NCI-H2227 (cell line): ENCODE results near the gene POLDIP3.
A peak's percentile ranks its signal among the peaks of the same experiment; 100 is the strongest.
"Not testable (repeated sequence)": the region's sequence is repeated elsewhere in the genome, so short reads cannot be mapped to it uniquely, and the experiment has no call there.

ENCODE experiments used
- DNase-seq: peaks from one replicate; lab custom pipeline; 2025; ENCODE audit not compliant: unreplicated experiment; lab: John Stamatoyannopoulos, UW

Gene POLDIP3

DNA sequence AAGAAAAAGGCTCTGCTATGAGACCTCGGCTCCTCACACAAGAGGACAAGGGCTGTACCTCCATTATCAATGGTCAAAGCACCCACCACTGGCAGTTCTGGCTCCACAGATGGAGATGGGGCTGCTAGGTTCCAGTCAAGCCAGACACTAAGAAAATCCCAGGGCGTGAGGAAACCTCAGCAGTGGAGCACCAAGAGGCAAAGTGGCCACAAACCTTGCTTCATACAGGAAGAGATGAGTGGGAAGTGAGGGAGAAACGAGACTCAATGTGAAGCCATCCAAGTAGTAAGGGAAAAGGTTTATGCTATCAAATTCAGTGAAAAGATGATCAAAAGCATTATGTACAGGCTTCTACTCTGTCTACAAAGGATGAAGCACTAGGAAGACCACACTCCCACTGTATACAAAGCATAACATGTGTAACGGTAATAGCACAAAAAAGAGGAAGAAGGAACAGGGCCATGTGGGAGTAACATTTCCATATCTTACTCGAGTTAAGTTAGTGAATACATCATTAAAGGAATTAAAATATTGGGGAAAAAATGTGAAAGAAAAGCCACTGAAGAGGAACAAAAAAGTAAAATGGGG, 27.0 kb downstream of the POLDIP3 start:
- DNase-seq, result no peak

DNA sequence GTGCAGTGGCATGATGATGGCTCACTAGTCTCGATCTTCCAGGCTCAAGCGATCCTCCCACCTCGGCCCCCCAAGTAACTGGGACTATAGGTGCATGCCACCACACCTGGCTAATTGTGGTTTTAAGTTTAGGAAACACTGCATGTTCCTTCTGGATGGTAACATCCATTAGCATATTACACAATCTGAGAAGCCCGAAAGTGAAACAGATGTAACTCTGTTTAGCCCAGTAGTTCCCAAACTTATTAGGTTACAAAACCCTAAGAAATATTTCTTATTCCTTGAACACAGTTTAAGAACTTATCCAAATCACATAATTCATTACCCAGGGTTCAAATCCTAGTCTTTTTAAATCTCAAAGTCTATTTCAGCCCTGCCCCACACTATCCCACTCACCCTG, 28.3 kb downstream of the POLDIP3 start:
- no peak for DNase-seq

GRCh38 chr22:42585096-42585495, 29.6 kb downstream of the POLDIP3 start:
- DNase-seq, result no peak

- no peak for DNase-seq
Observed at GRCh38 chr22:42584364-42584940, 30.2 kb downstream of the POLDIP3 start.

GRCh38 chr22:42582987-42583386, 31.7 kb downstream of the POLDIP3 start:
- no peak for DNase-seq

DNA sequence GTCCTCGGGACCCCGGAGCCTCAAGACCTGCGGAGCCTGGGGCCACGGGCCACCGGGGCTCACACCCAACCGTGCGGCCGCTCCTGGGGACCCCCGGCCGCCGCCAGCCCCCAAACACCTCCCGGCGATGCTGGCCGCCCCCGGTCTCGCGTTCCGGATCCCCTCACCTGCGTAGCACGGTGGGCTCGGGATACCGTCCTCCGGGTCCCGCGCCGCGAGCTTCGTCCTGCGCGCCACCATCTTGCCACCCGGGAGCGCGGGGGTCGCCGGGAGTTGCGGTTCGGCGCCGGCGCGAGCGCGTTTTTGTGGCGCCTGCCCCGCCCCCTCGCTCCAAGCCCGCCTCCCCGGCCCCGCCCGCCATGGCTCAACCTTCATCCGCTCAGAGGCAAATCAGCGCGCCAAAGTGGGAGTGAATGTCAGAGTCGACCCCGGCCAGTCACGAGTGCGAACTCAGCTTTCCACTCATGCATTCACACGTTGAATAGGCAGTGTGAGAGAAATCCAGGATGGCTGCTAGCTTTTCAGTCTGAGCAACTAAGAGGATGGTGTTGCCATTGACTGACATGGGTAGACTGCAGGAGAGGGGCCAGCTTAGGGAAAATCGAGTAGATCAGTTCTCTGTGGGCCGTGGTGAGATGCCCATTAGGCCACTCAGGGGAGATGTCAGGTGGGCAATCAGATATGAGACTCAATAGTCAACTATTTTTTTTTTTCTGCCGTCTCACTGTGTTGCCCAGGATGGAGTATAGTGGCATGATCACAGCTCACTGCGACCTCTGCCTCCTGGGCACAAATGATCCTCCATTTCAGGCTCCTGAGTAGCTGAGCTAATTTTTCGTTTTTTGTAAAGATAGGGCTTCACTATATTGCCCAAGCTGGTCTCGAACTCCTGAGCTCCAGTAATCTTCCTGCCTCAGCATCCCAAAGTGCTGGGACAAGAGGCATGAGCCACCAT, 32.6 kb downstream of the POLDIP3 start:
- peak; percentile 81 for DNase-seq

DNA sequence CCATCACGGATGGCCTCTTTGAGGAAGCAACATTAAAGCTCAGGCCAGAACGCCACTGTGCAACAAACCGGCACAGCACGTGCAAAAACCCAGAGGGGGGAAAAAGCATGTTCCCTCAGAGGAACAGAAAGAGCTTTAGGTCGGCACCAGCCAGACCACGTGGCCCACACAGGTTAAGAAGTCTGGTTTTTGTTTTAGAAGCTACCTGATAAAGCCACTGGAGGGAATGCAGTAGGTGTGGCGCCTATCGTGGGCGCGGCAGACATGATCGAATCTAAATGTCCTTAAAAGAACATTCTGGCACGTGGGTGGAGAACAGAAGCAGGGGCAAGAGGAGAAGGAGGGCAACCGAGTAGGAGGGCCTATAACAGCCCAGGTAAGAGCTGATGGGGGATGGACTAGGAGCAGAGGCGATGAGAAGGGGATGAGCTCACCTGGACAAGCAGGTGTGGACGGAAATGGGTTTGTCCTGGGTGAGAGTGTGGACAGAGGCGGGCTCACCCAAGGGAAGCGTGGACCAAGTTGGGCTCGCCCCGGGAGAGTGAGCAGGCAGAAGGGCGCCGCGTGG, 33.4 kb downstream of the POLDIP3 start:
- not testable (repeated sequence) for DNase-seq

DNA sequence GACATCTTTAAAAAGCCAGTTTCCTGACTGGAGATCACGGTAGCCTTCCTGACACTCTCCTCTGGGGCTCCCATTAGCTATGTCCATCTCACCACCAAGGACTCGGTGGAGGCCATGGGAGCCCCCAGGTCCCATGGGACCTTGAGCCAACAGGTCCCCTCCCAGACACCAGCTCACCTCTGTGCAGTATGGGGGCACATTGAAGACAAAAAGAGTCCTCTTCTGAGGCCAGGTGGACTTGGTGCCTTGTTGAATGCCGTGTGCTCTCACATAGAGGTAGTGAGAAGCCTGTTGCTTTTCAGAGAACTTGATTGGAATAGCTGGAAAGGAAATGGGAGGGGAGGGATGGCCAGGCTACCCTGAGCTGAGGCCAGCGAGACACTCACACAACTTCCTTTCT, 34.6 kb downstream of the POLDIP3 start:
- DNase-seq, result not testable (repeated sequence)

GRCh38 chr22:42577623-42578240, 37.0 kb downstream of the POLDIP3 start:
- no peak for DNase-seq

- not testable (repeated sequence) for DNase-seq
Observed at GRCh38 chr22:42577141-42577540, 37.5 kb downstream of the POLDIP3 start.

DNA sequence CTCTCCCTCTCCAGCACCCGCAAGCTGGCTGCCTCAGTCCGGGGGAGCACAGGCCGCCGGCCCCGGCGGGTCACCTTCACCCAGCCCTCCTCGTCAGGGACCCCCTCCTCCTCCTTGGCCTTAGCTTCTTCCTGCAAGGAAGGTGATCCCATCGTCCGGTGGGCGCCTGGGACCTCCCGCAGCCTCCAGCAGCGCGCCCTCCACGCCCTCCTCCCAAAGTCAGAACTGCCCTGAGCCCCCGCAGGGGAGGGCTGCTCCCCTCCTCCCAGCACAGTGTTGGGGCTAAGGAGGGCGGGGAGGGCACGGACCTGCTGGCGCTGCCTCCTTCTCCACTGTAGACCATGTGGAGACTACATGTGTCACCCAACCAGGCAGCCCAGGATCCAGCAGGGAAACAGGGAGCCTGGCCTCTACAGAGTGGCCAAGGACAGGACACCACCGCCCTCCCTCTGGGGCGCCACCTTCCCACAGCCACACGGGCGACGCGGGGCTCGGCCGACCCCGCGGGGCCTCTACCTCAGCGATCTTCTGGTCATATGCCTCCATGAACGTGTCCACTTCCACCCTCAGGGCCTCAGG, 38.6 kb downstream of the POLDIP3 start:
- not testable (repeated sequence) for DNase-seq

DNA sequence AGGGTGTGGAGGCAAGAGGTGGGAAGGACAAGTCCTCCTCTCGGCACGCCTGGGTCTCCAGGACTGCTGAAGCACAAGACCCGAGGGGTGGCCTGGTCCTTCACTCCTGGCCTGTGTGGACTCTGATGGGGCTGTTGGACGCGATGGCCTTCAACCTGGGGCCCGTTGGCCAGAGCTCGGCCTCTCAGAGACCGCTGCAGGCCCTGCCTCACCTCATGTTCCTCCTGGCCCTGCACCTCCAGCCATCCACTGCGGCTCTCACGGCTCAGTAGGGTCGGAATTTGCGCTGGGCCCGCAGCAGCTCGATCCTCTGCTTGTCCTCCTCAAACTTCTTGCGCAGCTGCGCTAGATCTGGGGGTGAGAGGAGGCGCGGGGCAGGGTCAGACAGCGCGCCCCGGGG, 40.2 kb downstream of the POLDIP3 start:
- not testable (repeated sequence) for DNase-seq

DNA sequence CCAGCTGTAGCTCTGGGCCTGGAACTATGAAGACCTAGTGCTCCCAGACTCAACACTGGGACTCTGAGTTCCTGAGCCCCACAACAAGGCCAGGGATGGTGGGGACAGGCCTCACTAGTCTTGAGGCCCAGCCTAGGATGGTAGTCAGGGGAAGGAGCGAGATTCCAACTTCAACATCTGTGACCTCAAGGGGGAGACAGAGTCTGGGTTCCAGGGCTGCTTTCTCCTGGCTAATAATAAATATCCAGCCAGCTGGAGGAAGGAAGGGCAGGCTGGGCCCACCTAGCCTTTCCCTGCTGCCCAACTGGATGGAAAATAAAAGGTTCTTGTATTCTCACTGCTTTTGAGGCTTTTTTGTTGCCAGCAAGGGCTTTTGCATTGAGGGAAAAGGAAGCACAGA, 40.6 kb downstream of the POLDIP3 start:
- DNase-seq, result not testable (repeated sequence)

DNA sequence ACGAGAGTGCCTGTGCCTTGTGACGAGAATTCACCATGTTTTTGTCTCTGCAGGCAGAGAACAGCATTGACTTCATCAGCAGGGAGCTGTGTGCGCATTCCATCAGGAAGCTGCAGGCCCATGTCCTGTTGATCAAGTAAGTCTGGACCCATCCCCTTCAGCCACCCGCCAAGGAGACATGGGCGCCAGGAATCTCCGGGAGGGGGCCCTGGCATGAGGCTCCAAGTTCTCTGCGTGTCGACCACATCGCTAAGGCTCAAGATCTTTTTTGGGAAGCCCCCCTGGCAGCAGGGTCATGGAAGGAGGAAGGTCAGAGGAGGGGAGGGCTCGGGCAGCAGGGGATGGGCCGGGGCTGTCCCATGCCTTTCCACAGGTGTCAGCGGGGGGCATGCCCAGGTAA, 43.6 kb downstream of the POLDIP3 start:
- not testable (repeated sequence) for DNase-seq

DNA sequence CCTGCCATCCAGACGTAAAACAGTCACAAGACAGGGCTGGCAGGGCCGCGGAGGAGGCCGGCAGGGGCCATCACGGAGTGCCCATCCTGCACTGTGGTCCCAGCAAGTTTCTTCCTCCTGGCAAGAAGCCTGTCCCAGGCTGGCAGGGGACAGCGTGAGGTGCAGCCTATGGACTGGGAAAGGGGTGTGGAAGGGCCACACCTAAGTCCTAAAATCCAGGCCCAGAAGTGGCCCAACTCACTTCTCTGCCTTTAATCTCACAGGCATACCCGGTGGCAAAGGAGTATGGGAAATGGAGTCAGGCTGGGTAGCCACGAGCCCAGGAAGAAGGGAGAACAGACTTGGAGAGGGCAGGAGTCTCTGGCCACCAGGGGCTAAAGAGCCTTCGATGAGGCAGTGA, 44.1 kb downstream of the POLDIP3 start:
- not testable (repeated sequence) for DNase-seq

DNA sequence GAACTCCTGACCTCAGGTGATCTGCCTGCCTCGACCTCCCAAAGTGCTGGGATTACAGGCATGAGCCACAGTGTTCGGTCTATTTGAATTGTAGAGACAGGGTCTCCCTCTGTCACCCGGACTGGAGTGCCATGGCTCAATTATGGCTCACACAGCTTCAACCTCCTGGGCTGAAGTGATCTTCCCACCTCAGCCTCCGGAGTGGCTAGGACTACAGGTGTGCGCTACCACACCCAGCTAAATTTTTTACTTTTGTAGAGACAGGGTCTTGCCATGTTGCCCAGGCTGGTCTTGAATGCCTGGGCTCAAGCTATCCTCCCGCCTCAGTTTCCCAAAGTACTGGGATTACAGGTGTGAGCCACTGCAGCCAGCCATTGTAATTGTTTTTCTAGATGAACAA, 46.7 kb downstream of the POLDIP3 start:
- DNase-seq, result not testable (repeated sequence)

DNA sequence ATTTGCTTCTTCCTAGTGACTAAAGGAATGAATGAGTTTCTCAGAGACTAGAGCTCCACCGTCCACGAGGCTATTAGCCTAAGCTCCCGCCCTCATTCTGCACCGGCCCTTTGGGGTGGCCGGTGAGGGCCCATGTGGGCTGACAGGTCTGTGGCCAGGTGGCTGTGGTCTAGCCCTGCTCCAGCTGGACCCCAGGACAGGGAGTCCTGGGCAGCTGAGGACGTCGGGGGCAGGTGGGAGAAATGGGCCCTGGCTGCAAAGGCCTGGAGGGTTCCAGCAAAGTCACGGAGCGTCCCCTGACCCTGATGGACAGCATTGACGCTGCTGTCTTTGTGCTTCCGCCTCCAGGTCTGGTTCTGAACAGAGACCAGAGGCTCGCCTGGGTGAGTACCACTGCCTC, 48.7 kb downstream of the POLDIP3 start:
- no peak for DNase-seq

- no peak for DNase-seq
Observed at GRCh38 chr22:42564699-42565098, 50.0 kb downstream of the POLDIP3 start.

GRCh38 chr22:42563943-42564342, 50.7 kb downstream of the POLDIP3 start:
- DNase-seq, result not testable (repeated sequence)

DNA sequence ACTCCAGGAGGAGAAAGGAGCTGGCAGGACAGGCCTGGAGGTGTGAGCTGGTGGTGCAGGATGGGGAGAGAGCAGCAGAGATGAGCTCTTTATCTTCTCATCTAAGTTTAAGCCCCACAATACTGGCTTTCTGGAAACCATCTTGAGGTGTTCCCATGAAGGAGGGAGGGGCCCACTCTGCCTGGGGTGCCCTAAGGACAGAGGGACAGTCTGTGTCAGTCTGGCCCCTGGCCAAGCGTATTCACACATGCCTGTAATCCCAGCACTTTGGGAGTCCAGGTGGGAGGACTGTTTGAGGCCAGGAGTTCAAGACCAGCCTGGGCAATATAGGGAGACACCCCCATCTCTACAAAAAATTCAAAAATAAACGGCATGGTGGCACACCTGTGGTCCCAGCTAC, 52.0 kb downstream of the POLDIP3 start:
- no peak for DNase-seq

DNA sequence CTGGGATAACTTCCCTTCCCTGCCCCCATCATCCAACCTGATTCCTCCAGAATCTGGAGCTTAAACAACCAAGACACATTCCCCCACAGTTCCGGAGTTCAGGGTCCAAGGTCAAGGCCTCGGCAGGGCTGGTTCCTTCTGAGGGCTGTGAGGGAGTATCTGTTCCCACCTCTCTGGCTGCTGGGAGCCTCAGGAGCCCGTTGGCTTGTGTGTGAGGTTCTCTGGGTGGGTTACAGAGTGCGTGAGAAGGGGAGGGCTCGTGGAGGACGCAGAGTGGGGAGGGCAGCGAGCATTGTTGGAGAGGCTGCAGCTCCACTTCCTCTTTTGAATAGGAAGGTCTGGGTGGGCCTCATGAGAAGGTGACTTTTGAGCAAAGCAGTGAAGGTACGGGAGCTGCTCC, 52.4 kb downstream of the POLDIP3 start:
- DNase-seq, result no peak
